GM19351 (cell line): Measurements from ENCODE around the gene MSI2.

Experiments
- ATAC-seq: cut with Tn5 transposase; IDR thresholded peaks from one replicate; pipeline ENCODE4 v1.9.1; 2021; ENCODE audit warnings: mild to moderate bottlenecking, moderate library complexity; ENCODE audit not compliant: unreplicated experiment

Gene MSI2

DNA sequence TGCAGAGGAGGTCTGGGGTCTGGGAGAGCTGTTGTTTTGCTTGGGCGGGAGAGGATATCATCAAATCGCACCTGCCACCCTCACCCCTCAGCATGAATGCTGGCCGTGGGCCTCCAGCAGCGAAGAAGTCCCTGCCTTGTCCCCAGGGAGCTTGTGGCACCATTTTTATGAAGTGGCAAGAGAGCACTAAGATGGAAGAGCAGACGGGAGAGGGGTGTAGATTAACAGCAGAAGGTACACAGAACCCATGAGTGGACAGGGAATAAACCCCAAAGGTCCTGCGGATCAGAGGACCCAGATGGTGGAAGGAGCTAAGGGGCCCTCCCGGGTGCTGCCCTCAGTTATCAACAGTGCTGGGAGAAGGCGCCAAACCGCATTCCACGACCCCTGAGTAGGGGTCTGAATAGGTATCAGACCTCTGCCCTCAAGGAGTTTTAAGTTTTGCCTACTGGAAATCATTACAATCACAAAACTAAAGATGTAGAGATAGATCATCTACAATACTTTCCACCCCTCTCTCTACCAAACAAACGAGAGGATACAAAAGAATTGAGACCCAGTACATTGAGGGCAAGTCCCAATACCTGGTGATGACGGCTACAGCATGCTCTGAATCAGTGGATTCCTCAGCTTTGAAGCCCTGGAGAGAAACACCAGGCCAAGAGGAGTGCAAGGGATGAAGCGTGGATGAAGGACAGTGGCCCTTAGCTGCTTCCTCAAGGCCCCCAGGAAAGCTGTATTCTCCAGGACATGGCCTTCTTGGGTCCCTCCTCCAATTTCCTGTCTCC, 428.6 kb downstream of the MSI2 start:
- ATAC-seq = no peak

DNA sequence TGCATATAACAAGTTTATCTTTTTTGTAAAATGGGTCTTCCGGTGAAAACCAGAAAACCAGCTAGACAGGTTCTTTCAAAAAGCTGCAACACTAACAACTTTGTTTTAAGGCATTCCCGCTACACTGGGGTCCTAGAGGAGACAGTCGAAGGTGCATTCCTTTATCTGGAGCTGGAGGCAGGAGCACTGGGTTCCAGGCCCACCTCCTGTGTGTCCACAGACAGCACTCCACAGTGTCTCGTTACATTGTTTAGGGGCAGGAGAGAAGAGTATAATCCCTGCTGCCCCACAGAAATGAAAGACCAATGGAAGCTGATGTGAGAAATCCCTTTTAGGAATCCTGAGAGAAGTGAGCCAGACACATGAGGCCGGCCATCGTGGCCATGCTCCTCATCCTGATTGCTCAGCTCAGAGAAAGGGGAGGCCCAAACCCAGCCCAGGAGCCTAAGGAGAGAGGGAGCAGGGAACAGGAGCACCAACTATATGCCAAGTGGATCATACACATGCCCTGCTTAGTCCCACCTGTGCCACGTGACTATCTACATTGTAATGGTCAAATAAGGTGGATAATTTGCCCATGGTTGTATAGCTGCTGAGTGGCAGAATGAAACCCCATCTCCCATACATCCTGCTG, 429.3 kb downstream of the MSI2 start:
- ATAC-seq = no peak

DNA sequence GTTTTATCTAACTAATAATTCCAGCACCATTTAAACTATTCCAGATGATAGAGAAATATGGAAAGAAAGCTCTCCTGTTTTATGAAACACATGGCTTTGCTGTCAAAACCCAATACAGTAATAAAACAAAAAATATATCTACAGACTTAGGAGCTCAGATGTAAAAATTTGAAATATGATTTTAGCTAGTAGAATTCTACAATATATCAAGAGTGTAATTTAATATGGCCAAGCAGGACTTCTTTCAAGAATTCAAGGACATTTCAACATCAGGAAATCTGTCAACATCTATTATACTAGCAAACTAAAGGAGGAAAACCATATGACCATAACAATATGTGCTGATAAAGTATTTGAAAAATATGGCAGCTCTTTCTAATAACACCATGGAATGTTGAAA, 431.3 kb downstream of the MSI2 start:
- ATAC-seq = no peak

DNA sequence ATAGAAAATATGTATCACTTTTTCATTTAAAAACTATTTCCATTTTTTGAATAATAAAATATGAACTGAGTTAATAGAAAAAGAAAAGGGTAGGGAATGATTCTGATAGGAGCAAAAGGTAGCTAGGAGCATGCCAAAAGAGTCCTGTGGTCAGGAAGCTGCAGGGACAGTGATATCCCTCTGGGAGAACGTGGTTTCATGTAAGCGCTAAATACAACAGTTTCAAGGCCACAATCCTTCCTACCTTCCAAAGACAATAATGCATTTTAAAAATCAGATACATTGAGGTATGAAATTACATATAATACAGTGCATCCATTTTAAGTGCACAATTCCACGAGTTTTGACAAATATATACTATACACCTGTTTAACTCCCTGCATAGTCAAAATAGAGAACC, 432.9 kb downstream of the MSI2 start:
- no peak for ATAC-seq

DNA sequence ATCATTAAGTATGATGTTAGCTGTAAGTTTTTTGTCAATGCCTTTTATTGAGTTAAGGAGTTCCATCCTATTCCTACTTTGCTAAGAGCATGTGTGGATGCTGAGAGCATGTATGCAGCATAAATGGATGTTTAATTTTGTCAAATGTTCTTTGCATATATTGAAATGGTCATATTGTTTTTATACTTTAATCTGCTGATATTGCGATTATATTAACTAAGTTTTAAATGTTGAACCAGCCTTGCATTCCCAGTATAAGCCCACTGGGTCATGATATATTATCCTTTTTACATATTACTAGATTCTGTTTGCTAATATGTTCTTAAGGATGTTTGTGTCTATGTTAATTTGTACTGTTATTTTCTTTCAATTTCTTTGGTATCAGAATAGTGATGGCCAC, 435.6 kb downstream of the MSI2 start:
- no peak for ATAC-seq

GRCh38 chr17:57692770-57693169, 436.4 kb downstream of the MSI2 start:
- ATAC-seq = no peak

DNA sequence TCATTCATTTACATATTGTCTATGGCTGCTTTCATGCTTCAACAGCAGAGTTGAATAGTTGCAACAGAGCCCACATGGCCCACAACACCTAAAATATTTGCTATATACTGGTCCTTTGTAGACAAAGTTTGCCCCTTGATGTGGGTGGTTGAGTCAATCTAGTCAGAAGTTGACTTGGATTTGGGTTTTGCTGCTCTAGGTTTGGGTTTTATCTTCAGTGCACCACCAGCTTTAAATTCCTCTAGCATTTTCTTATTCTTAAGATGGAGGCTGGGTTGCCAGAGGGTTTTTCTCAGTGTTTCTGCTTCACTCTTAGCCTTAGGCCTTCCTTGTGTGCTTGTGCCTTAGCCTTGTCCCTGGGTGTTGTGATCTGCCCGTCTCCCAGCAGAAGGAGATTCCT, 437.7 kb downstream of the MSI2 start:
- no peak for ATAC-seq

DNA sequence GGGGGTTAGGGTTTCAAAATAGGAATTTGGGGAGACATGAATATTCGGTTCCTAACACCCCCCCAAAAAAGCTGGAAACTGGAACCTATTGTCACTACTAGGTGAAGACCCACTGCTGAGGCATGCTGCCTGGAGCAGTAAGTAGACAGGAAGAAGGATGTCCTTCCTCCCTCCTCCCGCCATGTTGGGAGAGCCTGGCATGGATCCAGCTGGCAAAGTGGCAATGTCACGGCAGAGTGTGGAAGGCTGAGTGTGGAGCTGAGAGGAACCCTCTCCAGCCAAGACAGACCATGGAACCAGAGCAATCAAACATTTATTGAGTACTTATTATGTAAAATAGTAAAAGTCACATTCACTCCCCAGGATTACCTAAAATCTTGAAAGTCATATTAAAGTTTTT, 439.7 kb downstream of the MSI2 start:
- no peak for ATAC-seq

DNA sequence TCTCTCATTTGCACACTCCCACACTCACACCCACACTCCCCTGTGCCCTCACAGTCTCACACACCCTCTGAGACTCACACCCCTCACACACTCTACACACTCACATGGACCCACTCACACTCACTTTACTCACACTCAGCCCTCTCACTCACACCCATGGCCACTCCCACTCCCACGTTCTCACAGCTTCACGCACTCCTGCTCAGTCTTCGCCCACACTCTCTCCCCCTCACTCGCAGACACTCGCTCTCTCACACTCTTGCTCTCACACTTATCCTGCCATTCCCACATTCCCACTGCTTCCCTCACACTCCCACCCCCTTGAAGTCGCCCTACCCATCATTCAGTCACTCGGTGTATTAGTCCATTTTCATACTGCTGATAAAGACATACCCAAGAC, 440.9 kb downstream of the MSI2 start:
- ATAC-seq = no peak

DNA sequence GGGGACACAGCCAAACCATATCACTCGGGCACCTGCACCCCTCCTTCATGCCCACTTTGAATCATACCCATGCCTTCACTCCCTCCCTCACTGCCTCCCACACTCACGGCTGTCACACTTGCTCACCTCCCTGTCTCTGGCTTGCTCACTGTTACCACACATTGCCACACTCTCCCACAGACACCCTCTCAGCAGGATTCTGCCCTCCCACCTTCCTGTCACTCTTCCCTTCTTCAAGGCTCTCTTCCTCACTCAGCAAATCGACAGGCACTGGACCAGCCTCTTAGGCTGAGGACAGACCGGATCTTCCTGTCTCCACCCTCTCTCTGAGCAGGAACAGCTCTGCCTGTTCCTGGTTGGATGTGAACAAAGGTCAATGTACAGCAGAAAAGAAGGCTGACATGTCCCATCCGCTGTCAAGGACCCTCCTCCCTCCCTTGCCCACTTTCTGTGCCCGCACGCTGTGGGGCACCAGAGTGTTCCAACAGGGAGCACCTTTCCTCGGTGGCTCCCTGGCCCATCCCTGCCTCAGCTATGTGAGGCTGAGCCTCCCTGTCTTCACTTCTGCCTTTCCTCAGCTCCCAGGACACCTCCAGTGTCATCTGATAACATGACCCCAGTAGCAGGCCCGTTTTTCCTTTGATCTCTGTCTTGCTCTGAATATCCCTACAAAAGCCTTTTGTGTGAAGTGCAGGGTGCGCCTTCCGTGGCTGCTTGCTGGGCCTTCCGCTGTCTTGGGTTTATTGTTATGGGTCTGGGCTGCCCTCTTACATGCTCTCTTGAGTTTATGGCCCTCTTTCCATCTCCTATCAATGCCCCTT, 441.8 kb downstream of the MSI2 start:
- ATAC-seq = no peak

GRCh38 chr17:57699751-57700219, 443.5 kb downstream of the MSI2 start:
- ATAC-seq = no peak

DNA sequence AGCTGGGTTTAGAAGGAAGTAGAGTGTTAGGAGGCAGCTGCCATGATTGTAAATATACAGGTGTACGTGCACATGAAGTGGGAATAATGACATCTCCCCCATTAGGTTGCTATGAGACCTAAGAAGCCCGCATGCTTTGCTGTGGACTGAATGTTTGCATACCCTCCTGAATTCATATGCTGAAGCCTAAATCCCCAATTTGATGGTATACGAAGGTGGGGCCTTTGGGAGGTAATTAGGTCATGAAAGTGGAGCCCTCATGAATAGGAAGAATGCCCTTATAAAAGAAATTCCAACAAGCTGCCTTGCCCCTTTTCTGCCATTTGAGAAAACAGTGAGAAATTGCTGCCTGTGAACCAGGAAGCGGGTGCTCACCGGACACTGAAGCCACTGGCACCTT, 444.8 kb downstream of the MSI2 start:
- ATAC-seq = no peak

- no peak for ATAC-seq
These were observed 446.9 kb downstream of the MSI2 start for GRCh38 chr17:57703273-57703672.

GRCh38 chr17:57704448-57704847, 448.1 kb downstream of the MSI2 start:
- no peak for ATAC-seq

DNA sequence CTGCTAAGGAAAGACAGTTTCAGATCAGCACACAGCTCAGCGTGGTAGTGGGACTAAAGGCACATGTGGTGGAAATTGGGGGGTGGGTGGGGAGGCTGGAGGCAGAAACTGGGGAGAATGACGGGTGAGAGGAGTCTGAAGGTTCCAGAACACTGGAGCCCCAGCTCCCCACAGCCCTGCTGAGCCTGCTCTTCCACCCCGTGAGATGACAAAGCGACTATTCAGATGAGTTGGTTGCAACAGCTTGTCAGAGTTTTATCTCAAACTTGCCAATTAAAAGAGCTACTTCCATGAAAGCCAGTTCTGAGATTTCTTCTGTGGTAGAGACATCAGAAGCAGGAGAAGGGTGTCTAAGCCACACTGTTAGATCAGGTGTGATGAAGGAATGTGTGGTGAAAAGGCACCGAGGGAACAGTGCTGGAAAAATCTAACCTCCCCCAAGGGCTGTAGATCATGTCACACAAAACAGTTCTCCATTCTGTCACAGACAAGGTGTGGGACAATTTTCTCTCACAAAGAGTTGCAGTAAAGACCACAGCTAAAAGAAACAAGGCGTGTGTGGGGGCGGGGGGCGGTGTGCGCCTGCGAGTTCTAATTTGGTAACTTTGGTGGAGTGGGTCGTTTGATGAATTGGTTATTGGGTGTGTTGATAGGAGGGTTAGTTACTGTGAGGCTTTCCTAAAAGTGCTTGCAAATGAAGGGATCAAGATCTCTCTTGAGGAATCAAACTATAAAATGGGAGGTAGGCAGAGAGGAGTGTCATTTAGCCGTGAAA, 449.8 kb downstream of the MSI2 start:
- ATAC-seq = no peak

GRCh38 chr17:57706761-57707160, 450.4 kb downstream of the MSI2 start:
- no peak for ATAC-seq

DNA sequence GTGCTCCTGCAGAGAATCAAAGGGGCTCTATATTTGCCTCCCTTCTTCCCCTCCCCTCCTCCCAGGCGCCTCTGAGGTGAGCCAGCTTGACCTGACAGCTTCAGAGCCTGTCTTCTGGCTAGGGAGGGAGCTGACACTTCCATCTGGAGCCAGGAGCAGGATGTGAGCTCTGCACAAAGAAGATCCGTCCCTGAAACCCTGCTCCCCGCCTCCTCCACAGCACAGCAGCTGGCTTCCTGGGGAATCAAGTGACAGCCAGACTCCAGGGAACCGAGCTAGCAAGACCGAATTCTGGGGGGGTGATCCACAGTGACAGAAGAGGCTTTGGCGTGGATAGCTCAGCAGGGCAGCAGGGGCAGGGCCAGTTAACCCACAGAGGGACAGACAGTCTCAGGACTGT, 451.6 kb downstream of the MSI2 start:
- ATAC-seq = no peak

DNA sequence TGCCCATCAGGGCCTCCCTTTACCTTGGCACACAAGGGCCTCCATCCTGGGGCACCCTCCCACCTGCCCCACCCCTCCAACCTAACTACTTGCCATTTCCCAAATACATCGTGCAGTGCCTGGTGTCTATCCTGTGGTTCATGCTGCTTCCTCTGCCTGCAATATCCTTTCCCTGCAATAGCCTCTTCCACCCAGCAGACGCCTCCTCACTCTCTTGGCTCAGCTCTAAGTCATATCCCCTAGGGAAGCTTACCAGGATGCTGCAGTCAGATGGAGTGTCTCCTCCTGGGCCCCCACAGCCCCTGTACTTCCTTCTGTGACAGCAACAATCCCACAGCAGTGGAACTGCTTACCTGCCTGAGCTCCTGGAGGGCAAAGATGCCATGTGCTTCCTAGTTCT, 452.1 kb downstream of the MSI2 start:
- ATAC-seq = no peak

DNA sequence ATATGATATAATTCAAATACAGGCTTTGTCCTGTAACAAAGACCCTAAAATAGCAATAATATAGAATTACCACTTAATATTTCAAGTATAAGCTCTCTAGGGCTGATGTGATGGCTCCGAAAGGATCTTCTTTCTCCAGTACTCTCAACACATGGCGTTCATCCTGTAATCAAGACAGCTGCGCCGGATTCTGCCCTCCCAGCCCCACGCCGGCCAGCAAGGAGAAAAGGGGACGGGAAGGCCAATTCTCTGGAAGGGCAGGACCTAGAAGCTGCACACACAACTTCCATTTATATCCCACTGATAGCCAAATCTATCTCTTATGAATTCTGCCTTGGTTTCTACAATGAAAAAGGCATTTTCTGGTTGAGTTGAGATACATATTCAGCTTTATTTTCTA, 456.8 kb downstream of the MSI2 start:
- no peak for ATAC-seq

- ATAC-seq = no peak
These were observed 458.4 kb downstream of the MSI2 start for GRCh38 chr17:57714665-57715180.

GRCh38 chr17:57715981-57716380, 459.7 kb downstream of the MSI2 start:
- no peak for ATAC-seq
